GM18861 (cell line): ENCODE measurements around the gene PM20D1.

Experiments used
- ATAC-seq: cut with Tn5 transposase; IDR thresholded peaks from one replicate; pipeline ENCODE4 v1.9.1; 2021; ENCODE audit not compliant: unreplicated experiment

The PM20D1 gene

DNA sequence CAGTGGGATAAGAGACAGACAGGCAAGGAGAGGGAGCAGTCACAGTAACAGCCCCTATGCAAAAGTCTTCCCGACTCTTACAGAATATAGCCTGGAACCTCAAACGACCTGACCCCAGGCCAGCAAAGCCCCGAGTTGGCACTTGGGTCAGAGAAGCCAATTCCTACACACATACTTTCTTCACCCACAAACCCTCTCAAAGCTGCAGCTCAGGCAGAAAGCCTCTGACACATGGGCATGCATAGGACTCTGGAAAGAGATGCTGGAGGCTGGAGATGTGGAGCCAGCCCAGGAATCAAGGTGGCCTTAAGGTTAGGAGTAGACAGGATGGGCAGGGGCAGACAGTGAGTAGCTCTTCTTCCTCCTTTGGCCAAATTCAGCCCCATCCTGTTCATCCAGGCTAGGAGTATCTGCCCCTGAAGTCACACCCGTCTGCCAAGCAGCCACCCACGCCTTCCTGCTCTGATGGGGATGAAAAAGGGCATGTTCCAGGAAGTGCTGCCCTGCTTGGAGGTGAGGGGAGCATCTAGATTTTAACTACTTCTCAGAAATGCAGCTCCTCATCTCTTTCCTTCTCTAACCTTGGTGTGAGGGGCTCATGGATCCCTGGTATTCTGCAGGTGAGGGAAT lies 44.7 kb downstream of the PM20D1 start:
- no peak for ATAC-seq

DNA sequence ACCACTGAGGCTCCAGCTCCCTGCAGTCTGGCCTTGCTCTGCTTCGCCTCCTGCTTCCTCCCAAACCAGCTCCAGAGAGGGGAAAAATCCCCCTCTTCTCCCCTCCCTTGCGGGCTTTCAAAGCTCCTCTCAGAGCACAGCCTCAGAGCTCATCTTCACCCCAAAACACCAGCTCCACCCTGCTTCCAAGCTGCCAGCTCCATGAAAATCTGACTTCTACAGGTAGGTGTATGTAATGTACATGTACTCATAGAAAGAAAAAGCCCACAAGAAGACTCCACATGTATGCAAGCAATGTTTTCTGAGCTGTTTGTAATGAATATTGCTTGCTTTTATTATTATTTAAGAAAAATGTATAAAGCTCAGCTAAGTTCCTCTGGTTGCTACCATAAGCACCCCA lies 45.3 kb downstream of the PM20D1 start:
- ATAC-seq = no peak

DNA sequence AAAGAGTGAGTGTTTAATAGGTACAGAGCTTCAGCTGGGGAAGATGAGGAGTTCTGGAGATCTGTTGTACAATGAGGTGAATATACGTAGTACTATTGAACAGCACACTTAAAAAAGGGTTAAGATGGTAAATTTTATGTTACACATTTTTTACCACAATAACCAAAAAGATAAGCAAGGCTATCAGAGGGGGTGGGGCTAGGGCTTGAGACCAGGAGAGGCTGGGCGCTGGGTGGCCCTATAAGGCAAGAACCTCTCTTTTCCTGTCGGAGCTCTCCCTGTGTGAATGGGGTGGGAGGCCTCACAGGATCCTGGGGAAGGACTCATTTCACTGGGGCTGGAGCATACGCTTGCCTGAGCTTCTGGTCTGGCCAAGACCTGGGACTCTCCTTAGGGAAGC lies 45.9 kb downstream of the PM20D1 start:
- ATAC-seq = no peak

DNA sequence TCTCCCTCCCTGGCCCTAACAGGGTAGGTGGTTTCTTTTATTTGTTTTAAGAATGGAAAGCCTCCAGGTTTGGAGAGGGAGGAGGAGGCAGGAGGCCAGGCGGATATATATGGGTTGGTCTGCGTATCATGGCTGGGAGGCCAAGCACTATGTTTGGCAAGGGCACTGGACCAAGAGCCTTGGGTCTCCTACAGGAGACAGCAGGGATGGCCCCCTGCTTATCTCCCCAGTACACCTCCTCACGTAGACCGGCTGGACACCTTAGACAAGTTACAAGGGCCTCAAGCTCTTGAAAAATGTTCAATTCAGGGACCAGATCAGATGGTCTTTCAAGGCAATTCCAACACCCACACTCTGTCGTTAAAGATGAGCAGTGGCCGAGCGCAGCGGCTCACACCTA lies 47.9 kb downstream of the PM20D1 start:
- ATAC-seq = no peak

DNA sequence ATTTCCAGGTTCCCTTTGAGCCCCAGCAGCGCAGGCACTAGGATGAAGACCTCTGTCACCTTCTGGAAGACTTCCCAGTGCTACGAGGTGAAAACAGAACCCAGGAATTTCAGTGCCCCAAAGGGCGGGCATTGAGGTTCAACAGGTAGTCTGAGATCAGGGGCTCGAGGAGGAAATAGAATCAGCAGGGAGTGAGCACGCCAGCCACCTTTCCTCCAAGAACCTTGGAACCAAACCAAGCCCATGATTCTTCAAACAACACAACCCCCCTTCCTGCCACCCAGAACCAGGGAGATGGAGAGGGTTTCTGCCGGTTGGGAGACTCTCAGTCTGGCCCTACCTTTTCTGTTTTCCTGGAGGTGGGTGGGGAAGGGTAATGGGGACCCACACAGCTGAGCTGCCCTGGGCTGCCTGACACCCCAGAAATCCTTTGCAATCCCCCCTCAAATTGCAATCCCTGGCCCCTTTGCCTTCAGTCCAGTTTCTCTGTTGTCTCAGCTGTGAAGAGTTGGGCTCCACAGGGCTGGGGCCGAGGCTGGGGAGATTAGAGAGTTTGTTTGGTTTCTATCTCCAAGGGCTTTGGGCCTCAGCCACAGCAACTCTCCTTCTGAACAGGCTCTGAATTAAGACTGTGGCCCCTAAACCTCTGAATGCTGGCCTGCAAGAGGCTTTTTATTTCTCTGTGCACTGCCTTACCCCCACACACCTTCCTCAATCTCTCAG lies 48.8 kb downstream of the PM20D1 start:
- ATAC-seq = no peak

DNA sequence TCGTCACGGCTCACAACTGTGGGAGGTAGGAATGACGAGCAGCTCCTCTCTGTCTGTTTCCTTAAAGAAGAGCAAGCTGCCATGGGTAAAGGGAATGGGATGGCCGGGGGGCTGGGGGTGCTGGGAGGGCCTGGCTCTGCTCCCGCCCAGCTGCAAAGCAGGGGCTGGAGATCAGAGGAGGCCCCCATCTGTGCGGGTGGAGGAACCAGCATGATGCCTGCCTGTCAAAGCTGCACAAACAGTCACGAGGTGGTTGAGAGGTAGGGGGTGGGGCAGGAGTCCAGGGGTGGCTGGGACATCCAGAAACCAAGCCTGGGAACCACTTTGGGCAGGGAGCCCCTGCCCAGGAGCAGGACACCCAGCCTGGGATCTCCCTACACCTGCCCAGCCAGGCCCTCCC lies 49.5 kb downstream of the PM20D1 start:
- no peak for ATAC-seq

DNA sequence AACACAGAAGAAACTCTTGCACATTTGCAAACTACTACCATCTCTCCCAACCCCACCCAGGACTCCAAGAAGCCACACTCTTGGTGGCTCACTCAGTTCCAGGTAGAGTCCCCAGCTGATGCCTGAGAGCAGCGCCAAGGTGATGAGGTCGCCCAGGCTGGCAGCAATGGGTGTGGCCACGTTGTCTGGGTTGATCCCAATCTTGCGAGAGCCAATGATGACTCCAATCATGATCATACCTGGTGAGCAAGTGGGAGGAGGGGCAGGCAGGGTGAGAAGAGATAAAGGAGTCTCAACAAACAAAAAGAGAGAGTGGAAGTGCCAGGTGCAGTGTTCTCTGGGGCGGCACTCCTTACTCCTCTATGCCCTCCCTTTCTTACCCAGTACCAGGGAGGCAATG lies 51.4 kb downstream of the PM20D1 start:
- ATAC-seq = no peak

DNA sequence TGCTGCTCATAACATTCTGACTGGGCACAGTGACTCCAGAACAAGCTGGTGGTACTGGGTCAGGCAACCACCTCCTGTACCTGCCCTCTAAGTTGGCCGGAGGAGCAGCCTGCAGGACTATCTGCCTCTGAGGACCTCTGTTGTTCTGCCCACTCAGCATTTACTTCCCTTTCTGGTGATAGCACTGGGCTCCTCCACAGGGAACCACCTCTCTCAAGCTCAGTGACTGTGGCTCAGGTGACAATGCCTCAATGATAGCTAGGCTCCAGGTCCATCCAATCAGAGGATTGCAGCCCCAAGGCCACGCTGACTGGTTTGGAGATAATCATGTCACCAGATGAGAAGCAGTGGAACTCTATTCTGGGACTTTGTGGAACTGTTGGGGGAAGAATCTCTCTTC lies 52.8 kb downstream of the PM20D1 start:
- ATAC-seq = no peak

DNA sequence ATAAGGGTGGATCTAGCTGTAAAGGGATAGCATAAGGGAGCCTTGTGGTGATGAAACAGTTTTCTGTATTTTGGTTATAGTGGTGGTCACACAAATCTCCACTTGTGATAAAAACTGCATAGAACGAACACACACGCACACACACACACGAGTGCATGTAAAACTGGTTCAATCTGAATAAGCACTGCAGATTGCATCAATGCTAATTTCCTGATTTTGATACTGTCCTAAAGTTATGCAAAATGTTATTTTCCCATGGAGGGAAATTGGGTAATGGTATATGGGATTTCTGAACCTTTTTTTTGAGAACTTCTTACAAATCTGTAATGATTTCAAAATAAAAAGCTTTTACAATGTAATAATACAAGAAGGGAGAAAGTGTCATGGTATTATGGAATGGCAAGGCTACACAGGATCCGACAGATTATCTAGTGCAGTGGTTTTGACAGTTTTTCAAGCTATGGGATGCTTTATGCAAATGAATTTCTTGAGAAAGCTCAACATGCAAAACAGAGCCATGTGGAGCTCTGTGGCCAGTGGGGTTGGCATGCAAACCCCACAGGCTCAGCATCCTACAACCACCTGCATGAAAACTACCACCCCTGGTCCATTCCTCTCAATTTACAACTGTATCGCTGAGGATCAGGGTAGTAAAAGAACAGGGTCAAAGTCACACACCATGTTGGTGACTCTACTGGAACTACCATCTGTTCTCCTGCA lies 55.8 kb downstream of the PM20D1 start:
- peak; percentile 63 for ATAC-seq

DNA sequence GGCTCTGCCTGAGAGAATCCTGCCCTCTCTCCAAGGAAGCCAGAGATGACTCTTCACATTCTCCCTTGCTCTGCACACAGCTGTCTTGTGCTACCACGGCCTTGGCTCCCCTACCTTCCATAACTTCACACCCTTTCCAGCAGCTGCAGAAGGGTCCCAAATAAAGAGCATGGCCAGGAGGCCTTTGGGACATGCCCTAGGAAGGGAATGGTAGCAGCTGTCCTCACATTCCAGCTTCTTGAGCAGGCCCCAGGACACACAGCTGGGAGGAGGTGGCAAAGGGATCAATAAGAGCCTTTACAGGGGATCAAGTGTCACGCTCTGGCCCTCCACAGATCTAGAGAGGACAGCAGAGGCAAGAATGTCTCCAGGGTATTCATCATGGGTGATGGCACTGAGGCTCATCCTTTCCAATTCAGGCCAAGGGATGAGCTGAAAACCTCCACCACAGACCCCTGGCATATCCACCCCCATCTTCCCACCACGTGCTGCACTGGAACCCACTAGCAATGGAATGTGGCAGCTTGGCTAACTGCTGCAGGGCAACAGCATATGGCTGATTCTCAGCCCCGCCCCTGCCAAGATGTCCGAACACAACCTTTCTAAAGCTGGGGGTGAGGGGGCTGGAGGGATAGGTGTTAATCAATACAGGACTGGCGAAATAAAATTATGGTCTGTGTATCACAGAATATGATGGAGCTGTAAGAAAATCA lies 56.8 kb downstream of the PM20D1 start:
- ATAC-seq = no peak

DNA sequence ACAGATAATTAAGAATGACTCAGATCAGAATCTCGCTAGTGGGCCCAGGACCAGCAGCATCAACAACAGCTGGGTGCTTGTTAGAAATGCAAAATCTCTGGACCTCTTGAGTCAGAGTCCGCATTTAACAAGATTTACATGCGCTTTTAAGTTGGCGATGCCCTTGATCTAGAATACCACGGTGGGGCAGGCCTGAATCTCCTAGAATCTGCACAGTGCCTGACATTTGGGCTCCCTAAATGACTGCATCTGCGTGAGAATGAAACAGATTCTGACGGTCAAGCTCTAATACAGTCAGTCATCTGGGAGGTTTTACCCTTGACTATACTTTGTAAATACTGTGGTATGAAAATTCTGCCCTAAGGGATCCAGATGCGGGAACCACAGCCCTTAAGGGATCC lies 57.5 kb downstream of the PM20D1 start:
- ATAC-seq = no peak

DNA sequence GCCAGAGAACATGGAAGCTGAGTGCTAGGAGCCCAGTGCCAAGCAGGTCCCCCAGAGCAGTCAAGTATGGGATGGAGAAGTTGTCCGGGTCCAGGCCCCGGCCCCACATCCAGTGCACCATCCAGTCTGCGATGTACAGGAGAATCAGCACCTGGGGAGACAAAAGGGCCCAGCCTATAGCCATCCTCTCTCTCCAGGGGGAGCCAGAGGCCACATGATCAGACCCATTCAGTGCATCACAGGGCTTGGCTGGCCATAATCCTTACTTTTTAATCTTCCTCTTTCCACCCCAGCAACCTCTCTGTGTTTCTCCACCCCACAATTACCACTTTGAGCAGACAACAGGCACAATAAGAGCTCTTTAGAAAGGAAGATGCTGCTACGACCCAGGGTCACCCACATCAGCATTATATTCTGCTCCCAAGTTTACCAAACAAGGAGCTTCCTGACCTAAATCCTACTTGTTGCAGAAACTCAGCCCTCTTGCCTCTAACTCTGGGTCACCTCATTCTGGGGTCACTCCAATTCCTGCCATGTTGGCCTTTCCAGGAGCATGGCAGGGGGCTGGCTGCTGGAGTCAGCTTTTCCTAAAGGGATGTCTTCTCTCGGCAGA lies 58.3 kb downstream of the PM20D1 start:
- ATAC-seq = no peak

DNA sequence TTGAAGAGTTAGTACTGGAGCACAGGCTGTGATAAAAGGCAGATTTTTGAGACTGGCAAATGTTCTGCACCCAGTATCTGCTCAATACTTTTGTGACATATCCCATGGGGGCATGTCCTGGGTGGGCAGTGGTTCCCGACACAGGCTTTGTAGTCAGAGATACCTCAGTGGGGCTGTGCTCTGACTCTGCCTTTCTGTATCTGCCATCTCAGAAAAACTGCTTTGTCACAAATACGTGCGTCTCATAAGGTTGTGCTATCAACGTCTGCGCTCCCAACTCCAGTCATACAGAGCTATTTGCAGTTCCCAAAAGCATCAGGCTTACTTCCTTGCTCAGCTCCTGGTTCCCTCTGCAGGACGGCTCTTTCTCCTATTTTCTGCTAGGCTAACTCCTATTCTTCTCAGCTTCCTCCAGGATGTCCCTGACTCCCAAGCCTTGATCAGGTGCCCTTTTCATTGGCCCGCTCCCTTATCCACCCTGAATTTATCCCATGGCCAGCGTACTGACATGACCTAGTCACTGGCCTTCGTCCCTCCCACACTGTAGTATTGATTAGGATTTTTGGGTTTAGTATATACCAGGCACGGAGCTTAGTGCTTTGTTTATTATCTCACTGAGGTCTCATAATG lies 62.5 kb downstream of the PM20D1 start:
- ATAC-seq = no peak

DNA sequence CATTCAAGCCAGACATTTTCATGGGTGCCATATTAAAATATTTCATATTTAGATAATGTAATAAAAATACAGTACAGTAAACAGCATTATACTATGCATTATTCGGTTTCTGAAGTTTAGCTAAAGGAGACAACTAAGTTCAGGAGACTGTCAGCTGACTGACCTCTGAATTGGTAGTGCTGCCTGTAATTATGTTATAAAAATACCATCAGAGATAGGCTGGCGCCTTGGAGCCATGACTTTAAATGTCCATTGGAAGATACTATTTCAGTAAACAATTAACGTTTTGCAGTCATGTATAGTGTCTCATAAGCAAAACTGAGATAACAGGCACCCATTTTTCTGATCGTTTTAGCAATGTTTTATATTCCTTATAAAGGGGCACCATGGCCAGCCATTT lies 63.3 kb downstream of the PM20D1 start:
- ATAC-seq = no peak

DNA sequence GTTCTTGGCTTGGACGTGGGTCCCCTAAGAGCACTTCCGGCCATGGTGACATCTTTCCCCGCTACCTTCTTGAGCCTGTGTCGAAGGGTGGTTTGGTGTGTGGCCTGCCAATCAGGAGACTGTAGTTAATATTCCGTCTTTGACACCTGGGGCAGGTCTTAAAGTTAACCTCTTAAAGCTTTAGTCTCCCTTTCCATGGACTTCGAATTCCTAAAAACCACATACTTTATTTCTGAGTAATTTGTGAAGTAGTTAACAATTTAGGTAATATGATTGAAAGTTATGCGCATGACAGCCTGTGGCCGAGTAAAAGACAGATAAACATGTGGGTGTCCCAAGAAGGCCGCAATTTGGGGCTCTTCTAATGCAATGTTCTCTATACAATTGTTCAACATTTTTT lies 64.5 kb downstream of the PM20D1 start:
- no peak for ATAC-seq

DNA sequence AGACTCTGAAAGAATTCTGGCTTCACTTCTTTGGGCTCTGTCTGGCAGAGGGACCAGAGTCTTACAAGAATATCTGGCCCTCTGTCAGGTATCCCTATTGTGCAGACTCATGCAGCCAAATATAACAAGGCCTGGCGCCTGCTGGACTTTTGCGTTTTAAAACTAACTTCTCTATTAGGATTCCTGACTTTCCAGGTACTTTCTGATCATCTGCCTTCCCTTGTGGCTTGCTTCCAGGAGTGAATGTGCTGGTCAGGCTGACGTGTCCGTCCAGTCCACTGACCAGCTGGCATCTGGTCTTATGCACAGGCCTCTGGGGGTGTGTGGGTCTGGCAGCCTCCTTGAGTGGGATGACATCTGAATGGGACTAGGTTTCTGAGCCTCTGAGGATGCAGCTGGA lies 66.0 kb downstream of the PM20D1 start:
- ATAC-seq = no peak

DNA sequence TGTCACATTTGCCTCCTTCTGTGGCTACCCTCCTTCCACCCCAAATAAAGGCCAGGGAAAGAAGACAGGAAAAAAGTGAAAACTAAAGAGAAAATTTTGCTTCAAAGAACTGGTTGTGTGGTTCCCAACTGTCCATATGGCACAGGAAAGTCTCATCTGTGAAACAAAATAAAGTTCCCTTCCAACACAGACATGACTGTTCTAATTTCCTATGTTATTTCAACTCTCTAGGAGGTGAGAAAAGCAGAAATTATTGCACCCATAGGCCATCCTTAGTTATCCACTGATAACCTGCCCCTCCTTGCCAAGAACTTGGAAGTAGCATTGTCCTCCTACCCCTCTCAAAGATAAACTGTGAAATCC lies 66.5 kb downstream of the PM20D1 start:
- no peak for ATAC-seq

DNA sequence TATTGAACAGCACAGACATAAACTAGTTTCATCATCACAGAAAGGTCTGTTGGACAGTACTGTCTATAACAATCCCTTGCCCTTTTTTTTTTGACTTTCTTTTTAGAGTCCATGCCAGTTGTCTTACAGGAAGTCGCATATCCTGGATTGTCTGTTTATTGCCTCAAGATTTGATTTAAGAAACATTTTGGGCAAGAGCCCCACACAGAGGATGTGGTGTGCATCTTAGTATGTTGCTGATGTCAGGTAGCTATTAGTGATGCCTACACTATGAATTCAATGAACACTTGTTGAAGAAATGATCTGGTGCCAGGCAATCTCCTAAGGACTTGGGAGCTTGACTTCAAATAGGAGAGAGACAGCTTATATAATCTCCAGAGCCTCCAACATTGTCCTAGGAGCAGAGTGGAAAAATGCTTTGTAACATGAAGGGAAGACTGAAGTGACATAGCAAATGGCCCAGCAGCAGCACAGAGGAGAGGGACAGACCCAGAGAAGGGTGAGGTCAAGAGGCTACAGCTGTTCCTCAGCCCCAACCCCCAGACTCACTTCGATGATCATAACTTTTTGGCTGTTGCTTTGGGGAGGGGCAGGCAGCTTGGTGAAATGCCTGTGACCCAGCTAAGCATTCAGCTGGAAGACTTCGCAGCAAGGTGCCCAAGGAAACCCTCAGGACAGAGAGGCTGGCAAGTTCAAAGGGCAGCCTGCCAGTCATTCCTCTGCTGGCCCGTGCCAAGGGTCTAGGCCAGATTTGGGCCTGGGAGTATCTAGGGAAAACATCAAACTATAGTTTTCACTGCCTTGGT lies 67.1 kb downstream of the PM20D1 start:
- ATAC-seq = no peak

DNA sequence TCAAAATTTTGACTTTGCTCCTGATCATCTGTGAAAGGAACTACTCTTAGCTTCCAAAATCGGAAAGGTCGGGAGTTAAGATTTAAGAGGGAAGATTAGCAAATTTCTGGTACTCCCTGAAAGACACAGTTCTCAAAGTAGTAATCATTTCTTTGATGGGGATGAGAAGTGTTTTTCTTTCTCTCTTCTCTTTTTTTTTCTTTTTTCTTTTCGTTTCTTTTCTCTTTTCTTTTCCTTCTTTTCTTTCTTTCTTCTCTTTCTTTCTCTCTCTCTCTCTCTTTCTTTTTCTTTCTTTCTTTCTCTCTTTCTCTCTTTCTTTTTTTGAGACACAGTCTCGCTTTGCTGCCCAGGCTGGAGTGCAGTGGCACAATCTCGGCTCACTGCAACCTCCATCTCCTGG lies 69.6 kb downstream of the PM20D1 start:
- no peak for ATAC-seq
